HG02870 (cell line): ENCODE results near the gene TOR3A.
"Not testable (repeated sequence)": the region's sequence is repeated elsewhere in the genome, so short reads cannot be mapped to it uniquely, and the experiment has no call there.

Experiments used
- ATAC-seq: cut with Tn5 transposase; IDR thresholded peaks from one replicate; pipeline ENCODE4 v1.9.1; 2021; ENCODE audit warnings: mild to moderate bottlenecking, moderate library complexity; ENCODE audit not compliant: unreplicated experiment

TOR3A gene, protein sequence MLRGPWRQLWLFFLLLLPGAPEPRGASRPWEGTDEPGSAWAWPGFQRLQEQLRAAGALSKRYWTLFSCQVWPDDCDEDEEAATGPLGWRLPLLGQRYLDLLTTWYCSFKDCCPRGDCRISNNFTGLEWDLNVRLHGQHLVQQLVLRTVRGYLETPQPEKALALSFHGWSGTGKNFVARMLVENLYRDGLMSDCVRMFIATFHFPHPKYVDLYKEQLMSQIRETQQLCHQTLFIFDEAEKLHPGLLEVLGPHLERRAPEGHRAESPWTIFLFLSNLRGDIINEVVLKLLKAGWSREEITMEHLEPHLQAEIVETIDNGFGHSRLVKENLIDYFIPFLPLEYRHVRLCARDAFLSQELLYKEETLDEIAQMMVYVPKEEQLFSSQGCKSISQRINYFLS

DNA sequence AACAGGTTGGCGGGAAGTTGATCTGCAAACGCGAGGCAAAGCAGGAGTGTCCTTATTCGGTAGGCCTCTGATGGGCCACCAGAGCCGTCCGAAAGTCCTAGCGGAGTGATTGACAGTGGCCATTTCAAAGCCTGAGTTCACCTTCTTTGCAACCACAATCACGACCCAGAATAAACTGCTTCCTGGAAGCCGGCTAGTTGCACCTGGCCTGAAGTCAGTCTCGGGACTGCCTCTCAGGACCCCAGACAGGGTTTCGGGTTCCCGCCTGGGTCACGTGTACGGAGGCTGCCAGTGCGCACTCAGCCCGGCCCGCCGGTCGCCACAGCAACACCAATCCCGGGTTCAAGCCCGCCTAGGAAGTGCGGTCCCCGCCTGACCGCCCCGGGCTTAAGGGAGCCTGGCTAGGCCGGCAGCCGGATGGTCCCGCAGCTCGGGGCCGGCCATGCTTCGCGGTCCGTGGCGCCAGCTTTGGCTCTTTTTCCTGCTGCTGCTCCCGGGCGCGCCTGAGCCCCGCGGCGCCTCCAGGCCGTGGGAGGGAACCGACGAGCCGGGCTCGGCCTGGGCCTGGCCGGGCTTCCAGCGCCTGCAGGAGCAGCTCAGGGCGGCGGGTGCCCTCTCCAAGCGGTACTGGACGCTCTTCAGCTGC, at the start of gene TOR3A:
Gene TOR3A (plus strand): TSS at position 384 of the 646 bp plus-strand sequence. CDS start 59 bp downstream, at position 443.
- peak; percentile 87 for ATAC-seq

DNA sequence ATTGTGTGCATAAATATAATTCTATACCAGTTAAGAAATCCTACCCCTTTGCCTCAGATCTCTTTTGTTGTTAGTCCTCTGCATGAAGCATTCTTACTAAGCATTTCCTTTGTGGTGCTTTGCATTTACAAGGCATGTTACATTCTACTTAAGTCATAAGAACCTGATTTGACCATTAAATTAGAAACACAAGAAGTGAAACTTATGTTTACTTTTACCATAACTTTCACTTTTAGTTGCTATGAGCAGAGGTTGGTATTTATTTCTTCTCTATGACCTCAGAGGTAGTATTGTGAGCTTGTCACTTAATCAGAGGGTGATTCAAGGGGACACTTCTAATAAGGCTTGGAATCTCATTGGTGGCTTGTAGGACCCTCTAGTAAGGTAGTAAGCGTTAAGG, 47.1 kb upstream of the TOR3A start:
- peak; percentile 88 for ATAC-seq

DNA sequence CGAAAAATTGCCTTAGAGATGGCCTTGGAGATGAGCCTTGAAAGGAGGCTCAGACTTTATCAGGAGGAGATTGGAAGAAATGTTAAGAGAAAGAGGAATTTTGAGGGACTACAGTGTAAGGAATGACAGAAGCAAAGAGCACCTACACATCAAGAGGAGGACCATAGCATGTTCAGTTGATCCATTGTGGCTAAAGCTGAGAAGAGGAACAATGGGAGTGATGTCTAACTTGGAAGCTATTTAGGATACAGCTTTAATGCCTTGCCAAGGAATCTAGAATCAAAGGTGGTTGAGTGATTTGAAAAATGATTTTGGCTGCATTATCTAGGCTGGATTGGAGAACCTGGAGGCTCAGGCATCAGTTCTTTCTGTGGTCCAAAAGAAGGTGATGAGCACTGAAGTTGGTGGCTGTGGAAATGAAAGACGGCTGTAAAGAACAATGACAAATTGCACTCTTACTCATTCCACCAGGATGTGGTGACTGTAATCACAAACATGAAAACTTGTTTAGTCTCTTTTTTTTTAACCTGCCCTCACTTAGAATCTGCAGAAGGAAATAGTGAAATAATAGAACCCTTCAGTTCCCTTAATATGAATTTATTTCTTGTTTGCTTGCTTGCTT, 44.9 kb upstream of the TOR3A start:
- peak; percentile 50 for ATAC-seq

GRCh38 chr1:179038528-179039281, 43.2 kb upstream of the TOR3A start:
- ATAC-seq = no peak

- not testable (repeated sequence) for ATAC-seq
Measured at GRCh38 chr1:179039502-179040174, 42.2 kb upstream of the TOR3A start.

GRCh38 chr1:179040175-179040551, 41.7 kb upstream of the TOR3A start:
- not testable (repeated sequence) for ATAC-seq

GRCh38 chr1:179042087-179042486, 39.8 kb upstream of the TOR3A start:
- no peak for ATAC-seq

- no peak for ATAC-seq
Measured at GRCh38 chr1:179042700-179043099, 39.2 kb upstream of the TOR3A start.

GRCh38 chr1:179043266-179043665, 38.6 kb upstream of the TOR3A start:
- no peak for ATAC-seq

DNA sequence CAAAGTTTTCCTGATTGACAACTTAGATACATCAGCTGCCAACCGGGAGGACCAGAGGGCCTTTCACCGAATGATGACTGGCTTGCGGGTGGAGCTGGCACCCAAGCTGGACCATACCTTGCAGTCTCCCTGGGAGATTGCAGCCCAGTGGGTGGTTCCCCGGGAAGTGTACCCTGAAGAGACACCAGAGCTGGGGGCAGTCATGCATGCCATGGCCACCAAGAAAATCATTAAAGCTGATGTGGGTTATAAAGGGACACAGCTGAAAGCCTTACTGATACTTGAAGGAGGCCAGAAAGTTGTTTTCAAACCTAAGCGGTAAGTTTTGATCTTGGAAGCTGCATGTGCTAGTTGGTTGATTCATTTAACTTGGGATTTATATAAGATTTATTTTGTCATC, 38.0 kb upstream of the TOR3A start:
- no peak for ATAC-seq

DNA sequence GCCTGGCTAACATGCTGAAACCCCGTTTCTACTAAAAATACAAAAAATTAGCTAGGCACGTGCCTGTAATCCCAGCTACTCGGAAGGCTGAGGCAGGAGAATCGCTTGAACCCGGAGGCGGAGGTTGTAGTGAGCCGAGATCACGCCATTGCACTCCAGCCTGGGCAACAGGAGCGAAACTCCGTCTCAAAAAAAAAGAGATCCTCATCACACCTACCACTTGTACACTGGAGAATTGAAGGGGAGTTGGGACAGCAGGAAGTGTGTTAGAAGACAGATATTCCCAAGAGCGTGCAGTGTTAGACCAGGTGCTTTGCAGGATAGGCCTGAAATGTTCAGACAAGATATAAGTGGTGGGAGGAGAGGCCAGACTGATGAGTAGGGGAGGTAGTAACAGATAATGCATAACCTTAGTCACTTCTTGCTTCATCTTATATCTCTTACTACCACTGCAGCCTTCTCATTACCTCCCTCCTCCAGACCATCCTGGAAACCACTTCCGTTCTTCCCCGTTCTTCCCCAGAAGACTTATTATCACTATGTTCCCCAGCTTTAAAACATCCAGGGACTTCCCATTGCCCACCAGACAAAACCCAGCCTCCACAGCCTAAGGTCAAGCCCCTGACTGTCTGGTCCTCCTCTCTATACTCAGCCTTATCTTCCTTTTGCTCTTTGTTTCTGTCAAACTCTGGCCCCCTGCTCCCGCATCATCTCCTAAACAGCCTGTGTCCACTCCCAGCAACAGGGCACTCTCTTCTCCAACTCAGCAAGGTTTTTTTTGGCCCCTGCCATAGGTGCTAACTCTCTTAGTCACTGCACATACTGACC, 34.8 kb upstream of the TOR3A start:
- ATAC-seq = no peak

DNA sequence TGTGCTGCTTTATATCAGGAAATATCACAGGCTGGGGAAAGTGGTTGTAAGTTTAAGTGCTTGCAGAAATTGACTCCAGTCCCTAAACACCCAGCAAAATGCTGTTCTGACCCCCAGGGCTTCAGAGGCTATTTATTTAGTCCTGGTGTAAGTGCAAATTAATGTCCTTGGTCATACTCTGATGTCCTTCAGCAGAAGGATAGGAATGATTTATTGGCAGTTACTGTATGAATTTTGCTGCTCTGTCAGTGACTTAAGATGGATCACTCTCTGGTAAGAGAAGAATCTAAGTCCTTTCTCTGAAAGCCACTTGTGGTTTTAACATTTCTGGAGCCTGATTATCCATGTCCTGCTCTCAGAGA, 34.3 kb upstream of the TOR3A start:
- no peak for ATAC-seq

DNA sequence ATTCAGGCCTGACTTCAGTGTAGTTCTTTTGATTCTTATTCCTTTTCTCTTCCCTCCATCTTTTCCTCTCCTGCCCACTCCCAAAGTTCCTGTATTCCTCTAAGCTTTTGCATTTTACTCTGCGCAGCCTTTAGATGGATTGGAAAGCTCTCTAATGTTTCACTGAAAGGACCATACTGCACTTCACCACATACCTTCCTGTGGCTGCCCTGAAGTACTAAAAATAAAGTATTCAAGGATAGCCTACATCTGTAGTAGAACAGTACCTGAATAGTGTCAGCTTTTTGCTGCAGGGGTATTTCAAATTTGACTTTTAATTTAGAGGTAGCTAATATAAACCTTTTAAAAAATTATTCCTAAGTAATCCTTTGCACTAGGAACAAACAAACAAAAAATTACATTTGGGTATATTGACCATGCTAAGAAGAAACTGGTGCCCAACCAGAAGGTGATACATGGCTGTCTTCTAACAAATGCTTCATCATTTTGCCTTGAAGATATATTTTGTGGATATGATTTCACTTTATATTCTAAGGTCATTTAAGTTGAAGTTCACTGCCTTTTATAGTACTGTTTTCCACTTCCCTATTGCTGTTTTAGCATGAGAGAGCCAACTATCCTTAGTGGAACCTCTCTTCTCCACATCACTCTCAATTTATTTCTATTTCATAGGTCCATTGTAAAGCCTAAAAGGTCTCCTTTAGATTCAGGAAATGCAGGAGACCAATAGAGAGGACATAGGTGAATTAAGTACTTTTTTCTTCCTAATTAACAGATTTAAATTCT, 33.3 kb upstream of the TOR3A start:
- ATAC-seq = no peak

- ATAC-seq = no peak
Measured at GRCh38 chr1:179052776-179053175, 29.1 kb upstream of the TOR3A start.

- ATAC-seq = no peak
Measured at GRCh38 chr1:179053486-179053885, 28.4 kb upstream of the TOR3A start.

DNA sequence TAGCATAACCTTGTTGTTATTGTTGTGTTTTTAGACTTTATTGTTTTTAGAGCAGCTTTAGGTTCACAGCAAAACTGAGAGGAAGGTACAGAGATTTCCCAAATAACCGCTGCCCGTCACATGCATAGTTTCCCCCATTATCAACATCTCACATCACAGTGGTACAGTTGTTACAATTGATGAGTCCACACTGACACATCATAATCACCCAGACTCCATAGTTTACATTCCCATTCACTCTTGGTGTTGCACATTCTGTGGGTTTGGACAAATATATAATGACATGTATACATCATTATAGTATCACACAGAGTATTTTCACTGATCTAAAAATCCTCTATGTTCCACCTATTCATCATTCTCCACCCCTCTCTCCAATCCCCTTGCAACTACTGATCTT, 25.9 kb upstream of the TOR3A start:
- ATAC-seq = no peak

- ATAC-seq = no peak
Measured at GRCh38 chr1:179058487-179059483, 23.1 kb upstream of the TOR3A start.
